Neural progenitor cell (in vitro differentiated cells): ENCODE data around the gene HIRA.

Experiments used
- EZH2phosphoT487 ChIP-seq: fragments of 200-600 bp; sonication (generic); IDR thresholded peaks from 2 replicates; pipeline ENCODE4 v1.6.1; 2017; ENCODE audit warnings: antibody characterized with exemption
- TF ChIP-seq, protein P1 (sequence below): fragments of 200-600 bp; sonication (generic); IDR thresholded peaks from 2 replicates; pipeline ENCODE4 v1.5.1; 2017; ENCODE audit warnings: antibody characterized with exemption, mild to moderate bottlenecking

DNA sequence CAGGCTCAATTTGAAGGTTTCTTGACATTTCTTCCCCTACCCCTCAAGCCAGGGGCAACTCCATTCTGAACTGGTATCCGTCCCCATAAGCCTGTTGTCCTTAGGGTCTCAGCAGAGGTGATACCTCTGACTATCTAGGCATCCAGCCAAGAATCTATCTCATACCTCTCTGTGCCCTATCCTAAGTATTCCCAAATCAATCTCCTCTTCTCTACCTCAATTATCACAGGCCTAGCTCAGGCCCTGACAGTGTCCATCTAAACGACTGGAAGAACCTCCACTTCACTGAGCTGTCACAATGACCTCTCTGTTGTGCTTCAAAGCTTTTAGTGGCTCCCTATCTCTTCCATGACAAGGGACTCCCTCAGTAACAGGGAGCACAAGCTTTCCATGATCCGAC lies 26.9 kb downstream of the HIRA start:
- TF ChIP-seq, protein P1, sequence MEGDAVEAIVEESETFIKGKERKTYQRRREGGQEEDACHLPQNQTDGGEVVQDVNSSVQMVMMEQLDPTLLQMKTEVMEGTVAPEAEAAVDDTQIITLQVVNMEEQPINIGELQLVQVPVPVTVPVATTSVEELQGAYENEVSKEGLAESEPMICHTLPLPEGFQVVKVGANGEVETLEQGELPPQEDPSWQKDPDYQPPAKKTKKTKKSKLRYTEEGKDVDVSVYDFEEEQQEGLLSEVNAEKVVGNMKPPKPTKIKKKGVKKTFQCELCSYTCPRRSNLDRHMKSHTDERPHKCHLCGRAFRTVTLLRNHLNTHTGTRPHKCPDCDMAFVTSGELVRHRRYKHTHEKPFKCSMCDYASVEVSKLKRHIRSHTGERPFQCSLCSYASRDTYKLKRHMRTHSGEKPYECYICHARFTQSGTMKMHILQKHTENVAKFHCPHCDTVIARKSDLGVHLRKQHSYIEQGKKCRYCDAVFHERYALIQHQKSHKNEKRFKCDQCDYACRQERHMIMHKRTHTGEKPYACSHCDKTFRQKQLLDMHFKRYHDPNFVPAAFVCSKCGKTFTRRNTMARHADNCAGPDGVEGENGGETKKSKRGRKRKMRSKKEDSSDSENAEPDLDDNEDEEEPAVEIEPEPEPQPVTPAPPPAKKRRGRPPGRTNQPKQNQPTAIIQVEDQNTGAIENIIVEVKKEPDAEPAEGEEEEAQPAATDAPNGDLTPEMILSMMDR = no peak
- TF ChIP-seq EZH2phosphoT487 = no peak
